Skeletal muscle satellite cell (primary cell): Measurements from ENCODE around the gene TMCC2.
"Not testable (repeated sequence)": the region's sequence is repeated elsewhere in the genome, so short reads cannot be mapped to it uniquely, and the experiment has no call there.

Experiments used
- H3K27me3 ChIP-seq: 2 replicates; pipeline ENCODE4 v1.7.0; 2013; ENCODE audit warnings: low read length; ENCODE audit not compliant: control insufficient read depth, insufficient read depth
- H3K36me3 ChIP-seq: 2 replicates; pipeline ENCODE4 v1.7.0; 2013; ENCODE audit warnings: mild to moderate bottlenecking, control low read depth, low read length; ENCODE audit not compliant: insufficient read depth
- H3K4me1 ChIP-seq: 2 replicates; pipeline ENCODE4 v1.7.0; 2013; ENCODE audit warnings: low read length; ENCODE audit not compliant: control insufficient read depth, insufficient read depth
- H3K4me2 ChIP-seq: 2 replicates; pipeline ENCODE4 v1.7.0; 2013; ENCODE audit warnings: mild to moderate bottlenecking, low read length
- H3K4me3 ChIP-seq: 2 replicates; pipeline ENCODE4 v1.7.0; 2013; ENCODE audit warnings: low read length
- H3K9ac ChIP-seq: 2 replicates; pipeline ENCODE4 v1.7.0; 2013; ENCODE audit warnings: mild to moderate bottlenecking, low read depth, low read length, moderate library complexity
- H3K9me3 ChIP-seq: replicated peaks from 2 replicates; pipeline ENCODE4 v1.7.0; 2013; ENCODE audit warnings: mild to moderate bottlenecking, control low read depth, low read length

TMCC2 gene

GRCh38 chr1:205233986-205234385 lies 6.2 kb downstream of the TMCC2 start:
- H3K4me2 ChIP-seq, H3K9me3 ChIP-seq, H3K36me3 ChIP-seq, H3K4me3 ChIP-seq, H3K9ac ChIP-seq, H3K4me1 ChIP-seq: not testable (repeated sequence)
- H3K27me3 ChIP-seq, result peaks cover 19% of the 10 kb centered on the region

- H3K4me1 ChIP-seq, result no peaks in the 10 kb centered on the region
- no peak overlapping the region for H3K9ac ChIP-seq
- no peak overlapping the region for H3K4me2 ChIP-seq
- no peak overlapping the region for H3K4me3 ChIP-seq
- H3K36me3 ChIP-seq, result no peaks in the 10 kb centered on the region
- peaks cover 23% of the 10 kb centered on the region for H3K27me3 ChIP-seq
- H3K9me3 ChIP-seq, result no peaks in the 10 kb centered on the region
Measured at GRCh38 chr1:205235951-205236350, 8.2 kb downstream of the TMCC2 start.

GRCh38 chr1:205236526-205236925 lies 8.8 kb downstream of the TMCC2 start:
- Histone ChIP-seq H3K9me3 (no peaks in the 10 kb centered on the region), H3K27me3 (peaks cover 29% of the 10 kb centered on the region), H3K36me3 (no peaks in the 10 kb centered on the region), H3K4me3 (no peak overlapping the region), H3K4me1 (no peaks in the 10 kb centered on the region), H3K4me2 (no peak overlapping the region), H3K9ac (no peak overlapping the region)

GRCh38 chr1:205236951-205237475 lies 9.3 kb downstream of the TMCC2 start:
- Histone ChIP-seq H3K9me3 (no peaks in the 10 kb centered on the region), H3K4me2 (no peak overlapping the region), H3K27me3 (peaks cover 29% of the 10 kb centered on the region), H3K9ac (no peak overlapping the region), H3K36me3 (no peaks in the 10 kb centered on the region), H3K4me1 (no peaks in the 10 kb centered on the region), H3K4me3 (no peak overlapping the region)

- Histone ChIP-seq H3K36me3 (no peaks in the 10 kb centered on the region), H3K27me3 (peaks cover 29% of the 10 kb centered on the region), H3K4me3 (no peak overlapping the region), H3K9me3 (no peaks in the 10 kb centered on the region), H3K4me1 (no peaks in the 10 kb centered on the region), H3K9ac (no peak overlapping the region), H3K4me2 (no peak overlapping the region)
Measured at GRCh38 chr1:205237526-205238484, 10.1 kb downstream of the TMCC2 start.

- Histone ChIP-seq H3K27me3 (peaks cover 29% of the 10 kb centered on the region), H3K4me1 (no peaks in the 10 kb centered on the region), H3K9ac (no peak overlapping the region), H3K4me2 (no peak overlapping the region), H3K9me3 (no peaks in the 10 kb centered on the region), H3K36me3 (no peaks in the 10 kb centered on the region), H3K4me3 (no peak overlapping the region)
Measured at GRCh38 chr1:205239078-205239477, 11.3 kb downstream of the TMCC2 start.

GRCh38 chr1:205240118-205240517 lies 12.4 kb downstream of the TMCC2 start:
- peaks cover 29% of the 10 kb centered on the region for H3K27me3 ChIP-seq
- no peaks in the 10 kb centered on the region for H3K4me1 ChIP-seq
- no peaks in the 10 kb centered on the region for H3K36me3 ChIP-seq
- H3K4me3 ChIP-seq, result no peak overlapping the region
- no peak overlapping the region for H3K4me2 ChIP-seq
- no peak overlapping the region for H3K9ac ChIP-seq
- no peaks in the 10 kb centered on the region for H3K9me3 ChIP-seq

- no peak overlapping the region for H3K4me2 ChIP-seq
- no peak overlapping the region for H3K4me3 ChIP-seq
- H3K27me3 ChIP-seq, result peaks cover 29% of the 10 kb centered on the region
- no peak overlapping the region for H3K9ac ChIP-seq
- no peaks in the 10 kb centered on the region for H3K4me1 ChIP-seq
- no peaks in the 10 kb centered on the region for H3K9me3 ChIP-seq
- no peaks in the 10 kb centered on the region for H3K36me3 ChIP-seq
Measured at GRCh38 chr1:205240569-205240968, 12.8 kb downstream of the TMCC2 start.

- peaks cover 29% of the 10 kb centered on the region for H3K27me3 ChIP-seq
- no peaks in the 10 kb centered on the region for H3K9me3 ChIP-seq
- no peak overlapping the region for H3K4me3 ChIP-seq
- H3K36me3 ChIP-seq, result no peaks in the 10 kb centered on the region
- H3K9ac ChIP-seq, result no peak overlapping the region
- no peaks in the 10 kb centered on the region for H3K4me1 ChIP-seq
- no peak overlapping the region for H3K4me2 ChIP-seq
Measured at GRCh38 chr1:205241366-205242030, 13.8 kb downstream of the TMCC2 start.

GRCh38 chr1:205243350-205244191 lies 15.8 kb downstream of the TMCC2 start:
- Histone ChIP-seq H3K4me3 (no peak overlapping the region), H3K36me3 (no peaks in the 10 kb centered on the region), H3K4me1 (no peaks in the 10 kb centered on the region)

GRCh38 chr1:205244384-205244783 lies 16.6 kb downstream of the TMCC2 start:
- H3K36me3 ChIP-seq, result no peaks in the 10 kb centered on the region
- no peak overlapping the region for H3K4me2 ChIP-seq
- H3K9me3 ChIP-seq, result no peaks in the 10 kb centered on the region
- no peak overlapping the region for H3K9ac ChIP-seq
- H3K27me3 ChIP-seq, result peaks cover 6% of the 10 kb centered on the region
- no peak overlapping the region for H3K4me3 ChIP-seq
- peaks cover 3% of the 10 kb centered on the region for H3K4me1 ChIP-seq

More at GRCh38 chr1:205243350-205244191, 15.8 kb downstream of the TMCC2 start:
- H3K9ac ChIP-seq, result no peak overlapping the region
- H3K27me3 ChIP-seq, result peaks cover 14% of the 10 kb centered on the region
- H3K9me3 ChIP-seq, result no peaks in the 10 kb centered on the region
- H3K4me2 ChIP-seq, result no peak overlapping the region
